Adipose tissue (tissue), 3 donors: ENCODE results near the gene YBEY. TPM values are rescaled to one million over a fixed set of nuclear protein-coding genes. Genes with fewer than 3 reads are reported as not detected.

Source experiments
- H3K27ac ChIP-seq: one replicate; pipeline ENCODE4 v1.5.1; 2013; ENCODE audit warnings: low read depth, low read length
- WGBS, 3 donors: extraction: QIAGEN DNeasy Blood & Tissue Kit; methylation state at CpG; one replicate each; pipeline ENCODE4 v1.1.7; 2013; 5-methylcytosine and 5-hydroxymethylcytosine counted together
- polyA plus RNA-seq, 3 donors: library from polyadenylated mRNA; stranded (reverse); fragments of 200-250 nt; gene quantifications; one replicate each; pipeline ENCODE4 v1.2.3, GENCODE V29; 2013
- donor health status: healthy with polysubstance abuse.
- donor health status: Bipolar disorder and iron deficiency.
- donor health status: healthy.

Gene YBEY
- polyA plus RNA-seq, 3 donors = 8.1 to 14.7 (median 13.9) TPM

DNA sequence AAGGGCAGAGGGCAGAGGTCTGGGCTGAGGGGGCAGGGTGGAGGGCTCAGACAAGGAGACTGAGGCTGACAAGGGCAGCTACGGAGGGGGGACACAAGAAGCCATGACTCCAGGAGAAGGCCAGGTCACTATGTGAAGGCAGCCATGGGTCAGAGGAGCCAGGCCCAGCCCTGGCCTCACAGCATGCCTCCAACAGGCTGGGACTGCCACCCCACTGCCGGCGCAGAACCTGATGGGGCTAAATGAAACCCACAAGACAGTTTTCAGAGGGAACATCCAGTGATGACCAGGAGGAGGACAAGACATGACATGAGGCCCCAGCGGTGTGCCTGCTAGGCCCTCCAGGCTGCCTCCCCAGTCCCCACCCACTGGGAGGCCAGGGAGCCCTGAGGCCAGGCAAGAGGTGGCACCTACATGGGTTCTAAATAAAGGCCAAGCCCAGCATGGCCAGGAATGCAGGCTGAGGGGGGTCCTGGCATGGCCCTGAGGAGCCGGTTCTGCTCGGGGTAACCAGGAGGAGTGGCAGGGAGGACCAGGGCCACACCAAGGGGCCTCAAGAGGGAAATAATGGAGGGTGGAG, 30.3 kb upstream of the YBEY start:
- H3K27ac ChIP-seq = no peak overlapping the region
- 90 to 96% (median 95%) methylated on average over 6 of the region's 6 CpGs for WGBS, 3 donors

DNA sequence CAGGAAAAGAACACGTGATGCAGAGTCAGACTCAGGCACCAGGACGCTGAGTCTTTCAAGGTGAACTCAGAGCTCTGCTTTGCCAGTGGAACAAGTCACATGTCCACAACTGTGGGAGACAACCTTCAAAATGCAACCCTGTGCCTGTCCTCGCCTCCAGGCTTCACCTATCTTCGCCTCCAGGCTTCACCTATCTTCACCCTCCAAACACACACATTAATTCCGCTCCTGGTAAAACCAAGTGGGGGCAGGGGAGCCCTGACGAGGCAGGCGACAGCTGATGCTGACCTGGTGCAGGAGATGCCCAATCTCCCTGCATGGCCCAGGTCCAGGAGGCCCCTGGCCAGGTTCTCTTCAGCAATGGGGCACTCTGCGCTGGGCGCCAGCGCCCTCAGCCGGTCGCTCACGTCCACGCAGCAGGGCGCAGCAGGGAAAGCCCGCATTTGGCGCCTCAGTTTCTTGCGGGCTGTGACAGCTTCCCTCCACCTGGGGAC, 29.6 kb upstream of the YBEY start:
- H3K27ac ChIP-seq = no peak overlapping the region
- WGBS, 3 donors = 94 to 96% (median 94%) methylated on average over 18 of the region's 18 CpGs

DNA sequence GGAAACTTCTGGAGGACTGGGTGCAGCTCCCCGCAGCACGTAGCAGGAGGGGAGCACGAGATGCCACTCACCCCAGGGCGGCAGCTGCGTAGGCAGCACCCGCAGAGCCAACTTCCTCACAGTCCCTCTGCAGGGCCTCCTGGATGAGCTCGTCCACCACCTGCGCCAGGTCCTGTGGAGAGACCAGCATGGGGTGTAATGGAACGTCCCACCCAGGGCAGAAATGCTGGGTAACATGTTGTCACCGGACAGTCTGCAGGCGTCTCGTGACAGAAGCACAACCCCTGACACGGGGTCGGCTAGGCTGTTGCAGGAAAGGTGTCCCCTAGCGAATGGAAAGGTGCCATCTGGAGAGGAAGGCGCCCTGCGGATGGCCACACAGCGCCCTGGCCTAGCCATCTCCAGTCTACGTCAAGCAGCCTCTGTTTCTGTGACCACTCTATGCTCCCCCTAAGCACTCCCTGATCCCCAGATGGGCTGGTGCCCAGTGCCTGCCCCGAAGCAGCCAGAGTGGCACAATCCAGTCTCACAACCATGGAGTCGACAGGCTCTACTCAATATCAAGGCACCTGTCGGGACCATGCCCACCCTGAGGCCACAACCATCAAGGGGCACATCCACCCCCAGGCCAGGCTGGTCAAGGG, 22.0 kb upstream of the YBEY start:
- WGBS, 3 donors = 93 to 94% (median 94%) methylated on average over 22 of the region's 22 CpGs
- H3K27ac ChIP-seq = no peak overlapping the region

GRCh38 chr21:46264690-46265144, 21.4 kb upstream of the YBEY start:
- H3K27ac ChIP-seq = no peak overlapping the region
- 92% methylated on average over 13 of the region's 13 CpGs for WGBS, 3 donors

DNA sequence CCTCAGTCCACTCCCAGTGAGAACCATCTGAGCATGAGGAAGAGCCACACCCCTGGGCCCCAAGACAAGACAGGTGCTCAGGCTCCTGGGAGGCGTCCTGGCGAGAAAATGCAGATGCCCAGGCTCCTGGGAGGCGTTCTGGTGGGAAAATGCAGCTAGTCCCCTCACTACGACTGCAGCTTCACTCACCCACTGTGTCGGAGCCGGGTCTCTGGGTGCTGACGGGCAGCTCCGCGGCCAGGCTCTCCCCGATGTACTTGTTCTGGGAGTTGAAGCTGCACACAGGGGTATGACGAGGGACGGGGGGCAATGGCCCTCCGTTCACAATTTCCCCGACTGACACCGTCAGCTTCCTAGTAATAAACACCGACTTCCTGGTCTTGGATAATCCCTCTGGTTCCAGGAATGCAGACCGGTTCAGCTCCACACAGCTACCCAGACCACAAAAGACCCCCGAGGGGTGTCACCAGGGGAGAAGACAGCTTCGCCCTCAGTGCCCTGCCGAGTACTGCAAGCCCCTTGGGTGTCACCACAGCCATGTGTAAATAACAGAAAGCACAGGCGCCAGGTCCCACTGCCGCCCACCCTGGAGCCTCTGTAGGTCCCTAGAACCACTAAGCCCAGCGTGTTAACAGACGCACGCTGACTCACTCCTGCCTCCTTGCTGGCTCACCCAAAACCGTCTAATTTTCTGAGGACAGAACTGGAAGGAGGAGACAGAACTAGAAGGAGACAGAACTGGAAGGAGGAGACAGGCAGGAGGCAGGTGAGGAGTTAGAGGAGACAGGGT, 20.2 kb upstream of the YBEY start:
- 84 to 89% (median 88%) methylated on average over 26 of the region's 26 CpGs for WGBS, 3 donors
- H3K27ac ChIP-seq = no peak overlapping the region

DNA sequence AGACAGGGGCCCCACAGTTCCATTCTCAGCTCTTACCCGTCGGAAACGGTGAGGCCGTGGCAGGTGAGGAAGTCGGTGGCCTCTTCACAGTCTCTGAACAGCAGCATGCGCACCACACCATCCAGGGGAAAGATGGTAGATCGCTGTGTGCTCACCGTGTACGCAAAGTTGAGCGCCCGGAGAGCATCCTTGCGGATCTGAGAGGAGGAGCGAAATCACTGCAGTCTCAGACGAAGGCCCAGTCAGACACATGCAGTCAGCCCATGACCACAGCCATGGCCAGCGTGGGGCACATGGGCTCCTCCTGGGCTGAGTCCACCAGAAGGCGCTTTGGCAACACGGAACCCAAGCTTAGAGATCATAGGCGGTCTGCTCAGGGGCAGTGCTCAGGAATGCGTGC, 19.2 kb upstream of the YBEY start:
- WGBS, 3 donors = 90 to 94% (median 93%) methylated on average over 19 of the region's 19 CpGs
- H3K27ac ChIP-seq = no peak overlapping the region

DNA sequence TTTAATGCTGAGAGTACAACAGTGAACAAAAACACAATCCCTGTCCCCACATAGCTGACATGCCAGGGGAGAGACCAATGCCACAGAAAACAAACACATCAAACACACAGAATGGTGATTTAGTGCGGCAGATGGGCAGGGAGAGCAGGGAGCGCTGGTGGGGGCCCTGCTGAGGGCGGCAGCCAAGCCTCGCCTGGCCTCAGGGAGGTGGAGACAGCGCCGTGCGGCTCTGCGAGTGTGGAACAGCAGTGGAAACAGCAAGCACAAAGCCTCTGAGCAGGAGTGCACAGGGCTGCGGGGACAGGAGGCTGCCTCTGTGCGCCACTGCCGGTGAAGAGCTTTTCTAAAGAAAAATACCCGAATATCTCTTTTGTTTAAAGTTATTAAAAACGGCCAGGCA, 17.8 kb upstream of the YBEY start:
- H3K27ac ChIP-seq = no peak overlapping the region
- 92 to 95% (median 94%) methylated on average over 13 of the region's 13 CpGs for WGBS, 3 donors

GRCh38 chr21:46269466-46269865, 16.7 kb upstream of the YBEY start:
- WGBS, 3 donors = 94 to 97% (median 97%) methylated on average over 10 of the region's 10 CpGs
- H3K27ac ChIP-seq = no peak overlapping the region

GRCh38 chr21:46273341-46273740, 12.8 kb upstream of the YBEY start:
- no peak overlapping the region for H3K27ac ChIP-seq
- 95 to 96% (median 96%) methylated on average over 14 of the region's 14 CpGs for WGBS, 3 donors

- 93 to 94% (median 94%) methylated on average over 11 of the region's 11 CpGs for WGBS, 3 donors
- no peak overlapping the region for H3K27ac ChIP-seq
These were observed 11.2 kb upstream of the YBEY start for GRCh38 chr21:46274797-46275390.

DNA sequence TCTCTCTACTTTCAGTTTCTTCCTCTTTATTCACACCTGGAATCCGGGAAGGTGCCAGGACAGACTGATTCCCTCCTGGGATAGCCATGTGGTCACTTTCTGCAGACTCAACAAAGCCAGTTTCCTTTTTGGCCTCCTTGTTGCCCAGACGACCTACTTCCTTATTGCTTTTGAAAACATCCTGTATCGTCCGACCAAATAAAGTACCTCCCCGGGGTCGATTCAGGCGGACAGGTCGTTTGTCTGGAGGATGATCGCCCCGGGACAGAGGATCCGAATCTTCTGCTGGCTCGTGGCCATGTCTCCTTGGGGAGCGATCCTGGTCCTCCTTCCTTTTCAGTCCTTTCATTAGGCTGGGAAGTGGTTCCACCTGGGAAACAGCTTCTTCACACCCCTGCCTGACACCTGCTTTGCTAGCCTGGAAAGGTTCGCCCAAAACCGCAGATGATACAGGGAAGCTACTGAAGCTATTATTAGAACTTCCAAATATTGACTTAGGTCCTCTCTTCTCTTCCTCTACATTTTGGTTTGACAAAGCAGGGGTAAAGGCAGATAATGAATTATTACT, 2.0 kb upstream of the YBEY start:
- WGBS, 3 donors = 60 to 74% (median 61%) methylated on average over 15 of the region's 15 CpGs
- no peak overlapping the region for H3K27ac ChIP-seq

DNA sequence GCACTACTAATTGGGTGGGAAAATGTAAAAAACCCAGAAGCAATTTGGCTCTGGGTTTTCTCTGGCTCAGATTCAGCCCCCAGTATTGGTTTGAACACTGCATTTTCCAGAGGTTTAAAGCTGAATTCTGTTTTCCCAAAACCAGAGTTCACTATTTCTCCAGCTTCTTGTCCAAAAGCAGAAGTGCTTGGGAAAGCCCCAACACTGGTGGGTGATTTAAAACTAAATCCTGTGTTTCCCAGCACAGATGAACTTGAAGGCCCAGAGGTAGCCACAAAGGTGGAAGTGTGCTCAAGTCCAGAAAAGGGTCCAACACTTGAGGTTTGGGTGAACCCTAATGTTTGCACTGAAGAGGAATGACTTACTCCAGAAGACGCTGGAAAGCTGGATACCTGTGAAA, 1.4 kb upstream of the YBEY start:
- WGBS, 3 donors = 70 to 95% (median 95%) methylated on average over 1 of the region's 1 CpG

GRCh38 chr21:46285206-46285661, 908 bp upstream of the YBEY start, which contains the start of gene MCM3AP:
MCM3AP (minus strand) TSS chr21:46285611; CDS start chr21:46285286, 325 bp downstream.
- 25 to 31% (median 30%) methylated on average over 6 of the region's 6 CpGs for WGBS, 3 donors

More for the DNA sequence above, 1.4 kb upstream of the YBEY start:
- H3K27ac ChIP-seq = no peak overlapping the region

GRCh38 chr21:46286648-46287002, 483 bp downstream of the YBEY start:
- 0 to 1% (median 0%) methylated on average over 15 to 16 of the region's 16 CpGs for WGBS, 3 donors
- H3K27ac ChIP-seq = peak overlapping the region; percentile 46

More at GRCh38 chr21:46285206-46285661, 908 bp upstream of the YBEY start, which contains the start of gene MCM3AP:
- H3K27ac ChIP-seq = peak within 1 kb of the TSS; percentile 46

GRCh38 chr21:46287541-46287940, 1.4 kb downstream of the YBEY start:
- 85 to 91% (median 89%) methylated on average over 10 of the region's 10 CpGs for WGBS, 3 donors
- H3K27ac ChIP-seq = no peak overlapping the region

GRCh38 chr21:46289655-46290179, 3.6 kb downstream of the YBEY start:
- 69 to 87% (median 78%) methylated on average over 6 of the region's 6 CpGs for WGBS, 3 donors
- H3K27ac ChIP-seq = no peak overlapping the region

DNA sequence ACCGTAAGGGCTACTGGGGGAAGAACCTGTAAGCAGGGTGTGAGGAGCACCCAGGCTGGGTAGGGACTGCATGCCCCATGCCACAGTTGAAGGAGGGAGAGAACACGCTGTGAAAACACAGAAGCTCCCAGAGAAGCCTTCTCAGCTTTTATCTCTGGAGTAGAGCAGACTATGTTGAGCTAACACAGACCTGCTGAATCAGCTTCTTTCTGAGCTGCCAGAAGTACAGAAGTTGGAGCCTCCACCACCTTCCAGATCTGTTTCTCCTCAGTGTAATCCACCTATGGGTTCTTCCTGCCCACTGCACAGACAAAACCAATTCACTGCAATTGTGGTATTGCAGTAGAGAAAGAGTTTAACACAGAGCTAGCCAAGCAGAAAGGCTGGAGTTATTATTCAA, 5.4 kb downstream of the YBEY start:
- 95 to 98% (median 97%) methylated on average over 2 of the region's 2 CpGs for WGBS, 3 donors
- H3K27ac ChIP-seq = no peak overlapping the region

GRCh38 chr21:46294647-46295176, 8.6 kb downstream of the YBEY start:
- 47 to 53% (median 52%) methylated on average over 10 of the region's 10 CpGs for WGBS, 3 donors
- H3K27ac ChIP-seq = no peak overlapping the region
